Osteoblast (primary cell): Measurements from ENCODE around the gene VAPA. TPM values are rescaled to one million over a fixed set of nuclear protein-coding genes. Genes with fewer than 3 reads are reported as not detected.

Experiments
- DNase-seq: peaks from one replicate; pipeline ENCODE4 v3.0.0; 2011; ENCODE audit warnings: low spot score, mixed read lengths; ENCODE audit not compliant: insufficient read length; ENCODE audit errors: missing footprints
- H2AFZ ChIP-seq: 2 replicates; pipeline ENCODE4 v1.6.0; 2011; ENCODE audit warnings: mild to moderate bottlenecking, low read length
- H3K27ac ChIP-seq: 2 replicates; pipeline ENCODE4 v1.5.1; 2011; ENCODE audit warnings: mild to moderate bottlenecking, low read depth, low read length, moderate library complexity
- H3K27me3 ChIP-seq: 2 replicates; pipeline ENCODE4 v1.6.0; 2012; ENCODE audit warnings: mild to moderate bottlenecking, control low read depth, inconsistent platforms, low read length, moderate library complexity; ENCODE audit not compliant: insufficient read depth
- H3K36me3 ChIP-seq: 2 replicates; pipeline ENCODE4 v1.5.1; 2011; ENCODE audit warnings: mild to moderate bottlenecking, low read length, control low read depth, moderate library complexity; ENCODE audit not compliant: insufficient read depth
- H3K4me1 ChIP-seq: 2 replicates; pipeline ENCODE4 v1.5.1; 2011; ENCODE audit warnings: mild to moderate bottlenecking, low read length, control low read depth, moderate library complexity; ENCODE audit not compliant: insufficient read depth
- H3K4me2 ChIP-seq: 2 replicates; pipeline ENCODE4 v1.6.0; 2011; ENCODE audit warnings: mild to moderate bottlenecking, low read length; ENCODE audit not compliant: insufficient read depth
- H3K4me3 ChIP-seq: fragments of 200-600 bp; sonication (generic); 3 replicates; pipeline ENCODE4 v1.5.1; 2012; ENCODE audit warnings: mild to moderate bottlenecking, low read length, inconsistent platforms; ENCODE audit not compliant: insufficient read depth
- H3K79me2 ChIP-seq: 2 replicates; pipeline ENCODE4 v1.6.0; 2012; ENCODE audit warnings: mild to moderate bottlenecking, low read length, control low read depth, inconsistent platforms; ENCODE audit not compliant: insufficient read depth
- H3K9me3 ChIP-seq: 2 replicates; pipeline ENCODE4 v1.5.1; 2011; ENCODE audit warnings: low read depth, low read length, control low read depth
- H4K20me1 ChIP-seq: 2 replicates; pipeline ENCODE4 v1.6.0; 2012; ENCODE audit warnings: mild to moderate bottlenecking, low read length, control low read depth; ENCODE audit not compliant: insufficient read depth
- total RNA-seq: library from RNA; depleted of rRNA; stranded (reverse); fragments of >200 nt; gene quantifications from 2 replicates; pipeline ENCODE4 v1.2.3, GENCODE V29; 2012
- TF ChIP-seq, protein P1 (sequence below): IDR thresholded peaks from 2 replicates; pipeline ENCODE4 v1.5.1; 2011; ENCODE audit warnings: mild to moderate bottlenecking, low read depth, low read length, moderate library complexity; ENCODE audit errors: extremely low read depth

The VAPA gene
- total RNA-seq, 1 donor: 316 TPM

- Histone ChIP-seq H3K4me3 (no peak overlapping the region), H3K4me1 (peaks cover 14% of the 10 kb centered on the region)
Observed at GRCh38 chr18:9884090-9884489, 29.7 kb upstream of the VAPA start.

DNA sequence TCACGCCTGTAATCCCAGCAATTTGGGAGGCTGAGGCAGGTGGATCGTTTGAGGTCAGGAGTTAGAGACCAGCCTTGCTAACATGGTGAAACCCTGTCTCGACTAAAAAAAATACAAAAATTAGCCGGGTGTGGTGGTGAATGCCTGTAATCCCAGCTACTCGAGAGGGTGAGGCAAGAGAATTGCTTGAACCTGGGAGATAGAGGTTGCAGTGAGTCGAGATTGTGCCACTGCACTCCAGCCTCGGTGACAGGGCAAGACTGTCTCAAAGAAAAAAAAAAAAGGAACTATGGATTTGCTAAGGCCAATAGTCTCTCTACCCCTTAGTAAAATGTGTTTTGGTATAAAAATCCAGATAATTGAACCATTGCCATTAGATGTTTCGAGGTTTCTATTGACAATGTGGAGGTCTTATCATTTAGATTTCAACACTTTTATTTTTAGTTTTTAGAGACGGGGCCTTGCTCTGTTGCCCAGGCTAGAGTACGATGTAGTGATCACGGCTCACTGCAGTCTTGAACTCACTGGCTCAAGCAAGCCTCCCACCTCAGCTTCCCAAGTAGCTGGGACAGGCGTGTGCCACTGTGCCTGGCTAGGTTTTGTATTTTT lies 29.2 kb upstream of the VAPA start:
- H3K79me2 ChIP-seq: no peaks in the 10 kb centered on the region
- H3K9me3 ChIP-seq: no peaks in the 10 kb centered on the region
- H3K27me3 ChIP-seq: no peaks in the 10 kb centered on the region
- DNase-seq: no peak
- TF ChIP-seq, protein P1, sequence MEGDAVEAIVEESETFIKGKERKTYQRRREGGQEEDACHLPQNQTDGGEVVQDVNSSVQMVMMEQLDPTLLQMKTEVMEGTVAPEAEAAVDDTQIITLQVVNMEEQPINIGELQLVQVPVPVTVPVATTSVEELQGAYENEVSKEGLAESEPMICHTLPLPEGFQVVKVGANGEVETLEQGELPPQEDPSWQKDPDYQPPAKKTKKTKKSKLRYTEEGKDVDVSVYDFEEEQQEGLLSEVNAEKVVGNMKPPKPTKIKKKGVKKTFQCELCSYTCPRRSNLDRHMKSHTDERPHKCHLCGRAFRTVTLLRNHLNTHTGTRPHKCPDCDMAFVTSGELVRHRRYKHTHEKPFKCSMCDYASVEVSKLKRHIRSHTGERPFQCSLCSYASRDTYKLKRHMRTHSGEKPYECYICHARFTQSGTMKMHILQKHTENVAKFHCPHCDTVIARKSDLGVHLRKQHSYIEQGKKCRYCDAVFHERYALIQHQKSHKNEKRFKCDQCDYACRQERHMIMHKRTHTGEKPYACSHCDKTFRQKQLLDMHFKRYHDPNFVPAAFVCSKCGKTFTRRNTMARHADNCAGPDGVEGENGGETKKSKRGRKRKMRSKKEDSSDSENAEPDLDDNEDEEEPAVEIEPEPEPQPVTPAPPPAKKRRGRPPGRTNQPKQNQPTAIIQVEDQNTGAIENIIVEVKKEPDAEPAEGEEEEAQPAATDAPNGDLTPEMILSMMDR: no peak
- H3K27ac ChIP-seq: no peak overlapping the region
- H2AFZ ChIP-seq: no peak overlapping the region
- H3K36me3 ChIP-seq: no peaks in the 10 kb centered on the region
- H4K20me1 ChIP-seq: no peaks in the 10 kb centered on the region
- H3K4me3 ChIP-seq: no peak overlapping the region
- no peak overlapping the region for H3K4me2 ChIP-seq
- H3K4me1 ChIP-seq: peaks cover 14% of the 10 kb centered on the region

More at GRCh38 chr18:9884090-9884489, 29.7 kb upstream of the VAPA start:
- no peak for DNase-seq
- Histone ChIP-seq H3K27ac (no peak overlapping the region), H3K79me2 (no peaks in the 10 kb centered on the region), H3K9me3 (no peaks in the 10 kb centered on the region), H3K36me3 (no peaks in the 10 kb centered on the region), H4K20me1 (no peaks in the 10 kb centered on the region), H3K27me3 (no peaks in the 10 kb centered on the region), H2AFZ (no peak overlapping the region), H3K4me2 (no peak overlapping the region)
- TF ChIP-seq, protein P1: no peak

DNA sequence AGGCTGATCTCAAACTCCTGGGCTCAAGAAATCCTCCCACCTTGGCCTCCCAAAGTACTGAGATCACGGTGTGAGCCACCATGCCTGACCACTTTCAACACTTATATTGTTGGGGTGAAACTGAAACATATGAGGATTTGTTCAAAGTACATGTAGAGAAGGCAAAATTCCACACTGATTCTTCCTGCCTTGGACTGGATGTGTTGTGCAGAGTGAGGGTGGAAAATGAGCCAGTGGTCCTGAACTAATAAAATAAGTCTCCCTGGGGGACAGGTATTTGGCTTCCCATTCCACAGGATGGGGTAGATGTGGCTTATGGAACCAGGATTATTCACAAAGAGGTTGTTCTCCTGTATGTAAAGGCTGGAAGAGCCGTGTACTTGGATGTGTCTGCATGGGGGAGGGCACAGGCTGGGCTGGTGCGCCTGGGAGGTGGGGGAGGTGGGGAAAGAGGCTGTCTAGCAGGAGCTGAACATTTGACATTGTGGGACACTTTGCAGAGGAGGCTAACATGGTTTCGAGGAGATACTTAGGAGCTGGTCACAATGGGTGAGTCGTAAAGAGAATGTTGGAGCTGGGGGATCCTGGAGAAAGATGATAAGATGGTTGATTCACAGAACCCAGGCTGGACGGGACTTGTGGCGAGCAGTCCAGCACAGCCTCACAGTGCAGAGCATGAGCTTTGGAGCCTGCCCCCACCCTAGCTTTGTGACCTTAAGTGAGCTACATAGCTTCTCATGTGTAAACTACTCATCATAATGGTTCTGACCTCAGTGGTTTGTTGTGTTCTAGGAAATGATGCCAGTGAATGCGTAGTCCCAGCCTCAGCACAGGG lies 28.4 kb upstream of the VAPA start, which contains the start of gene TXNDC2:
Gene TXNDC2, plus strand, starts transcription at position 804 of the 835 bp plus-strand sequence. CDS start 708 bp downstream, outside the sequence.
- H3K27me3 ChIP-seq: no peaks in the 10 kb centered on the region
- peaks cover 14% of the 10 kb centered on the region for H3K4me1 ChIP-seq
- no peaks in the 10 kb centered on the region for H3K79me2 ChIP-seq
- no peak within 1 kb of the TSS for H3K27ac ChIP-seq
- H3K9me3 ChIP-seq: no peaks in the 10 kb centered on the region
- no peak within 1 kb of the TSS for H2AFZ ChIP-seq
- DNase-seq: no peak
- H4K20me1 ChIP-seq: no peaks in the 10 kb centered on the region
- H3K4me3 ChIP-seq: no peak within 1 kb of the TSS
- TF ChIP-seq, protein P1: no peak
- H3K36me3 ChIP-seq: no peaks in the 10 kb centered on the region
- H3K4me2 ChIP-seq: peak within 1 kb of the TSS; percentile 9

- no peaks in the 10 kb centered on the region for H3K79me2 ChIP-seq
- DNase-seq: no peak
- no peak overlapping the region for H3K4me3 ChIP-seq
- H3K27ac ChIP-seq: no peak overlapping the region
- peaks cover 10% of the 10 kb centered on the region for H3K4me1 ChIP-seq
- no peak overlapping the region for H2AFZ ChIP-seq
- H3K27me3 ChIP-seq: no peaks in the 10 kb centered on the region
- no peaks in the 10 kb centered on the region for H3K9me3 ChIP-seq
- TF ChIP-seq, protein P1: no peak
- no peaks in the 10 kb centered on the region for H3K36me3 ChIP-seq
- no peak overlapping the region for H3K4me2 ChIP-seq
- H4K20me1 ChIP-seq: no peaks in the 10 kb centered on the region
Observed at GRCh38 chr18:9886005-9886348, 27.8 kb upstream of the VAPA start.
